SK-N-SH treated with all-trans-retinoic acid at 6 μM for 48 hours (cell line): ENCODE measurements around the gene MAP3K6.

Experiments used
- ATAC-seq: fragments of 200-7000 bp; cut with Tn5 transposase; 3 replicates; pipeline ENCODE4 v1.9.1; 2020; ENCODE audit warnings: mild to moderate bottlenecking, moderate library complexity
- ARNTL ChIP-seq: fragments of 450-650 bp; formaldehyde crosslinking; IDR thresholded peaks from 2 replicates; pipeline ENCODE4 v1.5.0; 2020; ENCODE audit warnings: low read depth, mild to moderate bottlenecking, moderate library complexity, borderline replicate concordance
- BACH2 ChIP-seq: fragments of 250-450 bp; sonication (Bioruptor Pico); IDR thresholded peaks from 2 replicates; pipeline ENCODE4 v1.9.0; 2021; ENCODE audit warnings: mild to moderate bottlenecking, borderline replicate concordance
- CSDC2 ChIP-seq: fragments of 250-450 bp; sonication (Bioruptor Pico); IDR thresholded peaks from 2 replicates; pipeline ENCODE4 v1.5.0; 2020; ENCODE audit warnings: mild to moderate bottlenecking, moderate library complexity
- CSRNP3 ChIP-seq: fragments of 250-450 bp; sonication (Bioruptor Pico); IDR thresholded peaks from 2 replicates; pipeline ENCODE4 v1.5.1; 2021; ENCODE audit warnings: mild to moderate bottlenecking, moderate library complexity
- ESRRG ChIP-seq: fragments of 250-450 bp; sonication (Bioruptor Pico); IDR thresholded peaks from 2 replicates; pipeline ENCODE4 v1.6.1; 2021; ENCODE audit warnings: mild to moderate bottlenecking
- GLIS3 ChIP-seq: fragments of 250-450 bp; sonication (Bioruptor Pico); IDR thresholded peaks from 2 replicates; pipeline ENCODE4 v1.5.0; 2020; ENCODE audit warnings: mild to moderate bottlenecking, moderate library complexity
- ISL1 ChIP-seq: fragments of 250-450 bp; sonication (Bioruptor Pico); IDR thresholded peaks from 2 replicates; pipeline ENCODE4 v2.1.2; 2022; ENCODE audit warnings: mild to moderate bottlenecking, moderate library complexity
- OSR1 ChIP-seq: fragments of 250-450 bp; sonication (Bioruptor Pico); IDR thresholded peaks from 2 replicates; pipeline ENCODE4 v1.8.0; 2022; ENCODE audit warnings: moderate library complexity, mild to moderate bottlenecking, inconsistent platforms
- PPARA ChIP-seq: fragments of 250-450 bp; sonication (Bioruptor Pico); IDR thresholded peaks from 2 replicates; pipeline ENCODE4 v1.5.0; 2020; ENCODE audit warnings: mild to moderate bottlenecking, borderline replicate concordance
- RARB ChIP-seq: fragments of 250-450 bp; sonication (Bioruptor Pico); IDR thresholded peaks from 2 replicates; pipeline ENCODE4 v1.8.0; 2021; ENCODE audit warnings: mild to moderate bottlenecking, moderate library complexity
- SNAI2 ChIP-seq: fragments of 250-450 bp; sonication (Bioruptor Pico); IDR thresholded peaks from 2 replicates; pipeline ENCODE4 v1.5.0; 2020; ENCODE audit warnings: mild to moderate bottlenecking, moderate library complexity
- TCF4 ChIP-seq: fragments of 250-450 bp; sonication (Bioruptor Pico); IDR thresholded peaks from 2 replicates; pipeline ENCODE4 v1.8.0; 2021; ENCODE audit warnings: mild to moderate bottlenecking, moderate library complexity, borderline replicate concordance
- TOX ChIP-seq: fragments of 250-450 bp; sonication (Bioruptor Pico); IDR thresholded peaks from 2 replicates; pipeline ENCODE4 v1.8.0; 2021; ENCODE audit warnings: mild to moderate bottlenecking, moderate library complexity, borderline replicate concordance
- TSHZ2 ChIP-seq: fragments of 250-450 bp; sonication (Bioruptor Pico); IDR thresholded peaks from 2 replicates; pipeline ENCODE4 v1.5.0; 2020; ENCODE audit warnings: mild to moderate bottlenecking, moderate library complexity
- ZC3H10 ChIP-seq: fragments of 250-450 bp; sonication (Bioruptor Pico); IDR thresholded peaks from 2 replicates; pipeline ENCODE4 v1.5.1; 2021; ENCODE audit warnings: mild to moderate bottlenecking, moderate library complexity
- ZFP3 ChIP-seq: fragments of 250-450 bp; sonication (Bioruptor Pico); IDR thresholded peaks from 2 replicates; pipeline ENCODE4 v1.5.0; 2020; ENCODE audit warnings: mild to moderate bottlenecking, moderate library complexity
- ZFP30 ChIP-seq: fragments of 450-650 bp; formaldehyde crosslinking; IDR thresholded peaks from 2 replicates; pipeline ENCODE4 v1.5.0; 2022; ENCODE audit warnings: mild to moderate bottlenecking, moderate library complexity
- ZNF565 ChIP-seq: fragments of 450-650 bp; formaldehyde crosslinking; conservative IDR thresholded peaks from 2 replicates; pipeline ENCODE4 v1.5.0; 2020; ENCODE audit warnings: low read depth, mild to moderate bottlenecking, moderate library complexity
- ZNF70 ChIP-seq: fragments of 450-650 bp; formaldehyde crosslinking; IDR thresholded peaks from 2 replicates; pipeline ENCODE4 v1.5.0; 2020; ENCODE audit warnings: mild to moderate bottlenecking, moderate library complexity
- ZNF8 ChIP-seq: fragments of 450-650 bp; formaldehyde crosslinking; IDR thresholded peaks from 2 replicates; pipeline ENCODE4 v1.5.0; 2020; ENCODE audit warnings: mild to moderate bottlenecking, moderate library complexity
- TF ChIP-seq, protein P1 (sequence below): fragments of 250-450 bp; sonication (Bioruptor Pico); IDR thresholded peaks from 2 replicates; pipeline ENCODE4 v1.8.0; 2020; ENCODE audit warnings: mild to moderate bottlenecking, moderate library complexity, borderline replicate concordance
- TF ChIP-seq, protein P2 (sequence below): fragments of 250-450 bp; sonication (Bioruptor Pico); IDR thresholded peaks from 2 replicates; pipeline ENCODE4 v1.5.1; 2020; ENCODE audit warnings: low read depth, mild to moderate bottlenecking, moderate library complexity

The MAP3K6 gene

DNA sequence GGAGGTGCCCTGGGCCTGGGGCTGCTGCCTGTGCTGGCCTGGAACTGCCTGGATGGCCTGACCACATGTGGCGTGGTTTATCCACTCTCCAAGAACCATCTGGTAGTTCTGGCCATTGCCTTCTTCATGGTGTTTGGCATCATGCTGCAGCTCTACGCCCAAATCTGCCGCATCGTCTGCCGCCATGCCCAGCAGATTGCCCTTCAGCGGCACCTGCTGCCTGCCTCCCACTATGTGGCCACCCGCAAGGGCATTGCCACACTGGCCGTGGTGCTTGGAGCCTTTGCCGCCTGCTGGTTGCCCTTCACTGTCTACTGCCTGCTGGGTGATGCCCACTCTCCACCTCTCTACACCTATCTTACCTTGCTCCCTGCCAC is 27.5 kb upstream of the MAP3K6 start:
- no peak for ATAC-seq
- TF ChIP-seq OSR1 (CRISPR knock-in tag) (no peak), ESRRG (no peak), SNAI2 (no peak), ZNF70 (no peak), ZFP3 (no peak)

- TF ChIP-seq GLIS3 (CRISPR knock-in tag) (no peak), RARB (CRISPR knock-in tag) (no peak), ZNF565 (CRISPR knock-in tag) (no peak), CSDC2 (no peak), ZFP30 (no peak), ZFP3 (no peak), ISL1 (no peak), PPARA (no peak), BACH2 (CRISPR knock-in tag) (no peak), ZC3H10 (no peak), ZNF8 (CRISPR knock-in tag) (no peak), TOX (CRISPR knock-in tag) (no peak), ZNF70 (no peak)
- TF ChIP-seq, protein P1, sequence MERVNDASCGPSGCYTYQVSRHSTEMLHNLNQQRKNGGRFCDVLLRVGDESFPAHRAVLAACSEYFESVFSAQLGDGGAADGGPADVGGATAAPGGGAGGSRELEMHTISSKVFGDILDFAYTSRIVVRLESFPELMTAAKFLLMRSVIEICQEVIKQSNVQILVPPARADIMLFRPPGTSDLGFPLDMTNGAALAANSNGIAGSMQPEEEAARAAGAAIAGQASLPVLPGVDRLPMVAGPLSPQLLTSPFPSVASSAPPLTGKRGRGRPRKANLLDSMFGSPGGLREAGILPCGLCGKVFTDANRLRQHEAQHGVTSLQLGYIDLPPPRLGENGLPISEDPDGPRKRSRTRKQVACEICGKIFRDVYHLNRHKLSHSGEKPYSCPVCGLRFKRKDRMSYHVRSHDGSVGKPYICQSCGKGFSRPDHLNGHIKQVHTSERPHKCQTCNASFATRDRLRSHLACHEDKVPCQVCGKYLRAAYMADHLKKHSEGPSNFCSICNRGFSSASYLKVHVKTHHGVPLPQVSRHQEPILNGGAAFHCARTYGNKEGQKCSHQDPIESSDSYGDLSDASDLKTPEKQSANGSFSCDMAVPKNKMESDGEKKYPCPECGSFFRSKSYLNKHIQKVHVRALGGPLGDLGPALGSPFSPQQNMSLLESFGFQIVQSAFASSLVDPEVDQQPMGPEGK (CRISPR knock-in tag), result no peak
- TF ChIP-seq, protein P2, sequence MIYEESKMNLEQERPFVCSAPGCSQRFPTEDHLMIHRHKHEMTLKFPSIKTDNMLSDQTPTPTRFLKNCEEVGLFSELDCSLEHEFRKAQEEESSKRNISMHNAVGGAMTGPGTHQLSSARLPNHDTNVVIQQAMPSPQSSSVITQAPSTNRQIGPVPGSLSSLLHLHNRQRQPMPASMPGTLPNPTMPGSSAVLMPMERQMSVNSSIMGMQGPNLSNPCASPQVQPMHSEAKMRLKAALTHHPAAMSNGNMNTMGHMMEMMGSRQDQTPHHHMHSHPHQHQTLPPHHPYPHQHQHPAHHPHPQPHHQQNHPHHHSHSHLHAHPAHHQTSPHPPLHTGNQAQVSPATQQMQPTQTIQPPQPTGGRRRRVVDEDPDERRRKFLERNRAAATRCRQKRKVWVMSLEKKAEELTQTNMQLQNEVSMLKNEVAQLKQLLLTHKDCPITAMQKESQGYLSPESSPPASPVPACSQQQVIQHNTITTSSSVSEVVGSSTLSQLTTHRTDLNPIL (CRISPR knock-in tag), result no peak
- ATAC-seq, result no peak
Observed at GRCh38 chr1:27393641-27394281, 27.0 kb upstream of the MAP3K6 start.

DNA sequence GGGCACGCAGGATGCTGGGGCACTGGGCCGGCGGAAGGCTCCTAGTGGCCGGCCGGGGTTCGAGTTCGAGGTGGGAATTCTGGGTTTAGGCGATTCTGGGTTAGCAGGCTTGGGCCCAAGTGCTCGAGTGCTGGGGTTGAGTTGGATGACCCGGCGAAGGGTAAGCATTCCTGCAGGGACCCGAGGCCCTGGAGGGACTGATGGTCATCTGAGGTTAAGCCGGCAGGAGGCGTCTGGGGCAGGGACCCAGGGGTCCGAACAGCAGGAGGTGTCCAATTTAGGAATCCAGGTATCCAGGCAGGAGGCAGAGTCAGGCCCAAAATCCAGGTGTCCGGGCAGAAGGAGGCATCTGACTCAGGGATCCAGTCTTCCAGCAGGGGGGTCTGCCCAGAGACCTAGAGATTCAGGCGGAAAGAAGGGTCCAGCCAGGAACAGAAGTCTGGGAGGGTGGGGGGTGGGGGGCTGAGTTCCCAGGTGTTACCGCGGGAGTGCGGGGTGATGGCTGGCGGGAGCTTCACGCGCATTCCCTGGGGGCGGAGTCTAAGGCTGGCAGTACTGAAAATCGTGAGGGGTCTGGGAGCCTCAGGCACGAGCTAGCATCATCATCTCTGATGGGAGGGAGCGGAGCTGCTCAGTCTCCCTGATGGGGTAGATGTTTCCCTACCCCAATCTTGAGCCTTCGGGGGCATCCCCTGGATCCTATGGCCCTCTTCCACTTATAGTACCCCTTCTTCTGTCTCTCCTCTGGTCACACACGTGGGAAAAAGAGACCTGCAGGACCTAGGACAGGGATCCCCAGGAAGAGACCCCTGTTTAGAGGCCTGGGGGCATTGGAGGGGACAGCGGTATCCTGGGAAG is 26.2 kb upstream of the MAP3K6 start:
- peak; percentile 7; the same call in 2 of the 3 replicates for ATAC-seq

More for the DNA sequence above, 26.2 kb upstream of the MAP3K6 start:
- TF ChIP-seq RARB (CRISPR knock-in tag) (no peak), ZFP3 (no peak), CSRNP3 (no peak), SNAI2 (no peak), ZFP30 (no peak), ZNF70 (no peak), ZNF565 (CRISPR knock-in tag) (no peak), OSR1 (CRISPR knock-in tag) (no peak), ARNTL (CRISPR knock-in tag) (no peak), BACH2 (CRISPR knock-in tag) (no peak), TOX (CRISPR knock-in tag) (no peak), TSHZ2 (CRISPR knock-in tag) (no peak), ZNF8 (CRISPR knock-in tag) (no peak), TCF4 (CRISPR knock-in tag) (no peak)
- TF ChIP-seq, all 23 proteins: peak for 0
